OCI-LY1 (cell line): ENCODE data around the gene TRPV5.

Experiments used
- EZH2 ChIP-seq: fragments of 200-600 bp; sonication (generic), shearing (Covaris generic); IDR thresholded peaks from 2 replicates; pipeline ENCODE4 v1.8.0; 2017; ENCODE audit warnings: borderline replicate concordance, mixed run types, mild to moderate bottlenecking, antibody characterized with exemption, low read length, moderate library complexity, mixed read lengths
- TF ChIP-seq, protein P1 (sequence below): fragments of 200-600 bp; sonication (generic), shearing (Covaris generic); IDR thresholded peaks from 2 replicates; pipeline ENCODE4 v1.5.1; 2017; ENCODE audit warnings: mild to moderate bottlenecking, antibody characterized with exemption, low read length, moderate library complexity, mixed read lengths

DNA sequence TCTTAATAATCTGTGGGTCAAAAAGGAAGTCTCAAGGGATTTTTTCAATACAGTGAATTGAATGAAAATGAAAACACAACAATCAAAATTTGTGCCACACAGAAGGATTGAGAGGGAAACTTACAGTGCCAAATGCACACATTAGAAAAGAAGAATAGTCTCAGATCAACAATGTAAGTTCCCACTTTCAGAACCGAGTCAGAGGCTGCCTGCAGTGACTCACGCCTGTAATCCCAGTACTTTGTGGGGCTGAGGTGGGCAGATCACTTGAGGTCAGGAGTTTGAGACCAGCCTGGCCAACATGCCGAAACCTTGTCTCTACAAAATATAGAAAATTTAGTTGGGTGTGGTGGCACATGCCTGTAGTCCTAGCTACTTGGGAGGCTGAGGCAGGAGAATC, 41.1 kb upstream of the TRPV5 start:
- TF ChIP-seq, protein P1, sequence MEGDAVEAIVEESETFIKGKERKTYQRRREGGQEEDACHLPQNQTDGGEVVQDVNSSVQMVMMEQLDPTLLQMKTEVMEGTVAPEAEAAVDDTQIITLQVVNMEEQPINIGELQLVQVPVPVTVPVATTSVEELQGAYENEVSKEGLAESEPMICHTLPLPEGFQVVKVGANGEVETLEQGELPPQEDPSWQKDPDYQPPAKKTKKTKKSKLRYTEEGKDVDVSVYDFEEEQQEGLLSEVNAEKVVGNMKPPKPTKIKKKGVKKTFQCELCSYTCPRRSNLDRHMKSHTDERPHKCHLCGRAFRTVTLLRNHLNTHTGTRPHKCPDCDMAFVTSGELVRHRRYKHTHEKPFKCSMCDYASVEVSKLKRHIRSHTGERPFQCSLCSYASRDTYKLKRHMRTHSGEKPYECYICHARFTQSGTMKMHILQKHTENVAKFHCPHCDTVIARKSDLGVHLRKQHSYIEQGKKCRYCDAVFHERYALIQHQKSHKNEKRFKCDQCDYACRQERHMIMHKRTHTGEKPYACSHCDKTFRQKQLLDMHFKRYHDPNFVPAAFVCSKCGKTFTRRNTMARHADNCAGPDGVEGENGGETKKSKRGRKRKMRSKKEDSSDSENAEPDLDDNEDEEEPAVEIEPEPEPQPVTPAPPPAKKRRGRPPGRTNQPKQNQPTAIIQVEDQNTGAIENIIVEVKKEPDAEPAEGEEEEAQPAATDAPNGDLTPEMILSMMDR, result no peak
- TF ChIP-seq EZH2, result no peak
